ENCODE results near the gene NDUFB5. TPM values are rescaled to one million over a fixed set of nuclear protein-coding genes. Genes with fewer than 3 reads are reported as not detected.

The NDUFB5 gene
- polyA plus RNA-seq, 1 donor (not counting 4 experiments of a cell fraction or from before 2014, with no cell fraction given): 70.6 TPM

DNA sequence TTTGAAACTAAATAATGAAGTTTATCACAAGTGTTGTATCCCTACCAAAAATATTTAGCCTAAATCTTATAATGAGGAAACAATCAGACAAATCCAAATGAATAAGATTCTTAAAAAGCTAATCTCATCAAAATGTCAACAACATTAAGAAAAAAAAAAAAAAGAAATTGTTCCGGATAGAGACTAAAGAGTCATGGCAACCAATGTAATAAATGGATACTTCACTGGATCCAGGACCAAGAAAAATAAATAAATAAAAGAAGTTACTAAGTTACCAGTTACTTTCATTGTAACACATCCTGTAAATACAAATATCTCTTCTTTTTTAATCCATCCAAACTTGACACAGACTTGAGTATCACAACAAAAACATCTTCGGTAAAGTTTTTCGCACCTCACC, 763 bp upstream of the NDUFB5 start:
- no peak for TF ChIP-seq CTCF (optimal IDR thresholded peaks at IDR 0.05 in 1 of 3, IDR thresholded peaks at IDR 0.05 in 1 of 3, conservative IDR thresholded peaks at IDR 0.05 in 1 of 3; ENCODE audit: extremely low read depth in 1 of 3, insufficient read depth in 2 of 3, low read length in 3 of 3)
- no peak for TF ChIP-seq EZH2 (IDR thresholded peaks at IDR 0.05; ENCODE audit: low read length)
- Histone ChIP-seq H3K9me1 (ENCODE audit: control insufficient read depth, extremely low read depth, insufficient read depth, low read length) (no peaks in the 10 kb centered on the region), H3K27ac (ENCODE audit: control insufficient read depth, insufficient read depth, low read length) (peak overlapping the region; percentile 97), H2AFZ (ENCODE audit: control insufficient read depth, low read length) (peak overlapping the region; percentile 100), H3K36me3 (ENCODE audit: control insufficient read depth in 2 of 2, extremely low read depth in 1 of 2, insufficient read depth in 2 of 2, low read length in 2 of 2) (peaks cover 4 to 22% of the 10 kb centered on the region in 2 experiments), H3K79me2 (ENCODE audit: control insufficient read depth, insufficient read depth, low read length) (peaks cover 65% of the 10 kb centered on the region), H3K27me3 (ENCODE audit: control insufficient read depth, extremely low read depth, insufficient read depth, low read length) (no peaks in the 10 kb centered on the region), H3K4me1 (ENCODE audit: control insufficient read depth, extremely low read depth, insufficient read depth, low read length) (peaks cover 3% of the 10 kb centered on the region), H3K9me3 (ENCODE audit: control insufficient read depth, low read depth, low read length) (no peaks in the 10 kb centered on the region), H4K20me1 (ENCODE audit: control insufficient read depth, extremely low read depth, insufficient read depth, low read length) (no peaks in the 10 kb centered on the region), H3K9ac (ENCODE audit: control insufficient read depth, extremely low read depth, insufficient read depth, low read length) (peak overlapping the region; percentile 93), H3K4me3 (ENCODE audit: control insufficient read depth in 2 of 3, extremely low read depth in 1 of 3, insufficient read depth in 2 of 3, low read depth in 1 of 3, low read length in 3 of 3) (peak overlapping the region; percentile 86 to 98 (median 96)), H3K4me2 (ENCODE audit: control insufficient read depth, extremely low read depth, insufficient read depth, low read depth, low read length) (peak overlapping the region; percentile 74)
- DNase-seq (ENCODE audit: low read depth, low spot score) (no peak), FAIRE-seq (no peak)
- dilution Hi-C loops (cut with MboI; ENCODE audit: extremely low pct_ligation_motif_present, low sequenced_read_pairs): no loop called here

GRCh38 chr3:179606534-179607085, 2.0 kb downstream of the NDUFB5 start:
- H3K27ac ChIP-seq (ENCODE audit: control insufficient read depth, insufficient read depth, low read length): no peak overlapping the region
- no peaks in the 10 kb centered on the region for H3K9me3 ChIP-seq (ENCODE audit: control insufficient read depth, low read depth, low read length)
- DNase-seq (ENCODE audit: low read depth, low spot score) (no peak), FAIRE-seq (no peak)
- dilution Hi-C loops (cut with MboI; ENCODE audit: extremely low pct_ligation_motif_present, low sequenced_read_pairs): no loop called here
- H3K36me3 ChIP-seq (ENCODE audit: control insufficient read depth in 2 of 2, extremely low read depth in 1 of 2, insufficient read depth in 2 of 2, low read length in 2 of 2): peaks cover 1 to 13% of the 10 kb centered on the region in 2 experiments
- no peaks in the 10 kb centered on the region for H4K20me1 ChIP-seq (ENCODE audit: control insufficient read depth, extremely low read depth, insufficient read depth, low read length)
- no peaks in the 10 kb centered on the region for H3K27me3 ChIP-seq (ENCODE audit: control insufficient read depth, extremely low read depth, insufficient read depth, low read length)
- no peak overlapping the region for H3K4me3 ChIP-seq (ENCODE audit: control insufficient read depth in 2 of 3, extremely low read depth in 1 of 3, insufficient read depth in 2 of 3, low read depth in 1 of 3, low read length in 3 of 3)
- no peak overlapping the region for H3K4me2 ChIP-seq (ENCODE audit: control insufficient read depth, extremely low read depth, insufficient read depth, low read depth, low read length)
- H3K9me1 ChIP-seq (ENCODE audit: control insufficient read depth, extremely low read depth, insufficient read depth, low read length): peaks cover 2% of the 10 kb centered on the region
- H3K4me1 ChIP-seq (ENCODE audit: control insufficient read depth, extremely low read depth, insufficient read depth, low read length): peaks cover 3% of the 10 kb centered on the region
- H2AFZ ChIP-seq (ENCODE audit: control insufficient read depth, low read length): no peak overlapping the region
- H3K9ac ChIP-seq (ENCODE audit: control insufficient read depth, extremely low read depth, insufficient read depth, low read length): no peak overlapping the region
- TF ChIP-seq CTCF (optimal IDR thresholded peaks at IDR 0.05 in 1 of 3, IDR thresholded peaks at IDR 0.05 in 1 of 3, conservative IDR thresholded peaks at IDR 0.05 in 1 of 3; ENCODE audit: extremely low read depth in 1 of 3, insufficient read depth in 2 of 3, low read length in 3 of 3) (no peak), EZH2 (IDR thresholded peaks at IDR 0.05; ENCODE audit: low read length) (no peak)
- H3K79me2 ChIP-seq (ENCODE audit: control insufficient read depth, insufficient read depth, low read length): peaks cover 62% of the 10 kb centered on the region

All from keratinocyte (primary cell).